Pancreas (tissue), 10 donors: ENCODE measurements around the gene LRRC32. TPM values are rescaled to one million over a fixed set of nuclear protein-coding genes. Genes with fewer than 3 reads are reported as not detected.
A peak's percentile ranks its signal among the peaks of the same experiment; 100 is the strongest.

ENCODE experiments used
- ATAC-seq, 4 donors: fragments of 200-7000 bp; cut with Tn5 transposase; one replicate each; pipeline versions ENCODE4 v1.8.0 to v1.9.1; 2020; ENCODE audit warnings: mild to moderate bottlenecking in 4 of 4, moderate library complexity in 4 of 4
- DNase-seq, 6 donors: peaks; one replicate each; pipeline ENCODE4 v3.0.0-alpha.2; 2020
- FAIRE-seq: peaks from 2 replicates; lab custom pipeline; 2012; peaks lifted over from hg19 to GRCh38; lab: Jason Lieb, UNC
- H3K27ac ChIP-seq, 4 donors: fragments of 200-600 bp; sonication (generic); 1 replicate in 3 of 4; 2 replicates in 1 of 4; pipeline versions ENCODE4 v1.5.0 to v1.8.0; 2020
- H3K27me3 ChIP-seq, 4 donors: fragments of 200-600 bp; one replicate each; pipeline ENCODE4 v1.8.0; 2021
- H3K36me3 ChIP-seq, 3 donors: fragments of 200-600 bp; sonication (generic) in 1 of 3; one replicate each; pipeline versions ENCODE4 v1.5.0 to v1.8.0; 2020 to 2021
- H3K4me1 ChIP-seq, 3 donors: fragments of 200-600 bp; one replicate each; pipeline ENCODE4 v1.8.0; 2021
- H3K4me3 ChIP-seq, 4 donors: fragments of 200-600 bp; sonication (generic) in 2 of 4; one replicate each; pipeline versions ENCODE4 v1.5.0 to v1.8.0; 2020 to 2021
- H3K9me3 ChIP-seq, 4 donors: fragments of 200-600 bp; one replicate each; pipeline ENCODE4 v1.8.0; 2021
- CTCF ChIP-seq, 4 donors: fragments of 200-600 bp; sonication (generic) in 3 of 4; IDR thresholded peaks; one replicate each; pipeline versions ENCODE4 v1.5.0 to v1.8.0; 2021; ENCODE audit warnings: antibody characterized with exemption in 4 of 4
- WGBS, 2 donors: extraction: QIAGEN DNeasy Blood & Tissue Kit; methylation state at CpG; one replicate each; pipeline ENCODE4 v1.1.7; 2013; 5-methylcytosine and 5-hydroxymethylcytosine counted together
- intact Hi-C, 3 donors: fragments of 100-400 bp; cut with DNase I; formaldehyde crosslinking; loops; one replicate each; pipeline versions ENCODE4 v1.11.1 to v1.14.2; 2022
- polyA plus RNA-seq, 2 donors: library from polyadenylated mRNA; stranded (reverse); fragments of 200-250 nt; gene quantifications; one replicate each; pipeline ENCODE4 v1.2.3, GENCODE V29; 2013
- total RNA-seq, 6 donors: library from RNA; stranded (reverse); fragmentation: NEBNext Ultra II Directional in 4 of 6; extraction: Animal tissue kit (Norgen Biotek cat#: 25700) in 4 of 6; gene quantifications; one replicate each; pipeline versions ENCODE4 v1.2.1 to v1.2.4, GENCODE V29; 2021 to 2023
- donor health status: healthy with polysubstance abuse.
- donor health status: DM: no; HTN: no; CAD: no; lungs with moderate emphysema.
- donor health status: DM: no; HTN: no; CAD: no.
- donor health status: control.
- donor health status: control.
- donor health status: Bipolar disorder and iron deficiency.
- donor health status: DM: yes; HTN: yes; CAD: no.
- donor health status: DM: no; HTN: no; CAD: no.
- donor health status: DM: no; HTN: no; CAD: no.
- donor health status: DM: yes; HTN: yes; CAD: no.

The LRRC32 gene
- total and polyA plus RNA-seq, 8 donors, result 5.7 to 43.0 (median 12.0) TPM

GRCh38 chr11:76616676-76617552 is 53.6 kb downstream of the LRRC32 start:
- H3K27me3 ChIP-seq, result no peaks in the 10 kb centered on the region
- no peaks in the 10 kb centered on the region for H3K4me1 ChIP-seq
- no peaks in the 10 kb centered on the region for H3K36me3 ChIP-seq
- no peak for FAIRE-seq
- WGBS, 2 donors, result 77 to 78% methylated on average over 10 of the region's 10 CpGs
- no peak overlapping the region for H3K4me3 ChIP-seq
- DNase-seq, result no peak
- H3K9me3 ChIP-seq, result no peaks in the 10 kb centered on the region
- no peak for ATAC-seq
- TF ChIP-seq CTCF (IDR thresholded peaks at IDR 0.05), result no peak
- H3K27ac ChIP-seq, result no peak overlapping the region
- intact Hi-C loops, result no loop called here

GRCh38 chr11:76615950-76616349 is 54.6 kb downstream of the LRRC32 start:
- no peaks in the 10 kb centered on the region for H3K9me3 ChIP-seq
- H3K27me3 ChIP-seq, result no peaks in the 10 kb centered on the region
- H3K36me3 ChIP-seq, result no peaks in the 10 kb centered on the region
- FAIRE-seq (no peak), ATAC-seq (peak in 2 of 4 donors; percentile 48 to 61), DNase-seq (no peak)
- H3K4me3 ChIP-seq, result no peak overlapping the region
- 38 to 40% methylated on average over 4 of the region's 4 CpGs for WGBS, 2 donors
- TF ChIP-seq CTCF (IDR thresholded peaks at IDR 0.05), result no peak
- no peaks in the 10 kb centered on the region for H3K4me1 ChIP-seq
- H3K27ac ChIP-seq, result no peak overlapping the region
- intact Hi-C loops, result no loop called here

GRCh38 chr11:76614471-76615179 is 55.9 kb downstream of the LRRC32 start:
- WGBS, 2 donors, result 81 to 87% methylated on average over 12 of the region's 12 CpGs
- Histone ChIP-seq H3K4me3 (no peak overlapping the region), H3K4me1 (no peaks in the 10 kb centered on the region), H3K36me3 (no peaks in the 10 kb centered on the region), H3K9me3 (no peaks in the 10 kb centered on the region), H3K27me3 (no peaks in the 10 kb centered on the region), H3K27ac (no peak overlapping the region)
- intact Hi-C loops, result no loop called here
- ATAC-seq (peak in 1 of 4 donors; percentile 21), FAIRE-seq (no peak), DNase-seq (peak in 1 of 6 donors; percentile 47)
- no peak for TF ChIP-seq CTCF (IDR thresholded peaks at IDR 0.05)

- H3K36me3 ChIP-seq, result no peaks in the 10 kb centered on the region
- WGBS, 2 donors, result 64 to 73% methylated on average over 4 of the region's 4 CpGs
- ATAC-seq, result no peak
- H3K4me3 ChIP-seq, result no peak overlapping the region
- no peaks in the 10 kb centered on the region for H3K27me3 ChIP-seq
- no peak for TF ChIP-seq CTCF (IDR thresholded peaks at IDR 0.05)
- no peaks in the 10 kb centered on the region for H3K9me3 ChIP-seq
- DNase-seq, result no peak
- H3K27ac ChIP-seq, result no peak overlapping the region
- no peak for FAIRE-seq
- intact Hi-C loops, result no loop called here
- no peaks in the 10 kb centered on the region for H3K4me1 ChIP-seq
Observed at GRCh38 chr11:76613901-76614300, 56.6 kb downstream of the LRRC32 start.
